Endometrium (tissue), 2 donors: ENCODE data around the gene LCP2.

Experiments
- FAIRE-seq: peaks from 2 replicates; lab custom pipeline; 2012; peaks lifted over from hg19 to GRCh38; lab: Jason Lieb, UNC
- donor health status: control.
- donor health status: control.

Gene LCP2

DNA sequence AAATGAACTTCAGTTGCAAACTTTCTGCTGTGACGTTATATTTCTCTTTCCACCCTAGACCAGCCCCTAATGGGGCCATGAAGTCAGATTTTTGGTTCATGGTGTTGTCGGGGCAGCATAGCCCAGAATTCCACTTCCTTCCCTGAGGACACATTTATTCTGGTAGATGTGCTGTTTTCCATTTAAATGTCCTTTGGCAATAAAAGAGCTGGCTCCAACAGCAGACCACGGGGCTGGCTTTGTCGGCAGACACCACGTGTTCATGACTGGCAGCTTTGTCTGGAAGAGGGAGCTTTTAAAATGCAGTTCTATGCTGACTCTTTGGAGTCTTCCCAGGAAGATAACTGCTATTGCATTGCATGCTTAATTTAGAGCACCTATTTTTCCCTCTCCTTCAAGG lies 17.6 kb upstream of the LCP2 start:
- FAIRE-seq = no peak

DNA sequence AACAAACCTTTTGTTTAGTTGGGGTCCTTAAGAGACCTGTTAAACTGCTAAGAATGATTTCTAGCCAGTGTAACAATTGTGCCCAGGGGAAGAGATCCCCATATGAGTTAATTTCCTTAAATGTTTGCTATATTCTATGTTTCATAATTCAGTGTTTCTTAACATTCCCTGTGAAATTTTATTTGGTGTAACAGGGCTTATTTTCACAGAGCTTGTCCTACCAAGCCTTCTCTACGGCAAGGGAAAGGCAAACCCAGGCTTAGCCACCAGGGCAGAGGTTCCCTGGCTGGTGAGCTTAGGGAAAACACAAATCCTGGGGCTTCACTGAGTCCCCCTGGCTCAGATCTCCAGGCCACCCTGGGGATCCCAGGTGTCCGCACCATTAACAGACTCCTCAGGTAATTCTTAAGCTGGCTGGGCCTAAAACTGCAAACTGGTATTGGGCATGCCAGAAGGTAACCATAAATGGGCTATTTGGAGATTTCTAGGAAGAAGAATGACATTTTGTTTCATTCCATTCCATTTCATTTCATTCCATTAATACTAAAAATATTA lies 17.0 kb upstream of the LCP2 start:
- no peak for FAIRE-seq

DNA sequence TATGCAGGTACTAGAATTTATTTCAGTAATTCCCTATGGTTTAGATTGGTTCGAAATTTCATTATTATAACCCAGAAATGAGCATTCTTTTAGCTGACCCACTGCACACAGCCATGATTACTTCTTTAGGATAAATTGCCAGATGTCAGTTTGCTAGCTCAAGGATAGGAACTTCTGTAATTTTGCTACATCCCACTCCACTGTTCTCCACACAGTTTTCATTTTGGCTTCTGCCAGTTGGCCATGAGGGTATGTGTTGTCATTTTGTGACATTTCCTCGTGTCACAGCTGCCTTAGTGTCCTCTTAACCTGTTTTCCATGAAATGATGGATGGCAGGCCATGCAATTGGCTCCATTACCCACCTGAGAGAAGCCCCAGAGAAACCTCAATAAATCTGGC lies 16.2 kb upstream of the LCP2 start:
- FAIRE-seq = no peak

DNA sequence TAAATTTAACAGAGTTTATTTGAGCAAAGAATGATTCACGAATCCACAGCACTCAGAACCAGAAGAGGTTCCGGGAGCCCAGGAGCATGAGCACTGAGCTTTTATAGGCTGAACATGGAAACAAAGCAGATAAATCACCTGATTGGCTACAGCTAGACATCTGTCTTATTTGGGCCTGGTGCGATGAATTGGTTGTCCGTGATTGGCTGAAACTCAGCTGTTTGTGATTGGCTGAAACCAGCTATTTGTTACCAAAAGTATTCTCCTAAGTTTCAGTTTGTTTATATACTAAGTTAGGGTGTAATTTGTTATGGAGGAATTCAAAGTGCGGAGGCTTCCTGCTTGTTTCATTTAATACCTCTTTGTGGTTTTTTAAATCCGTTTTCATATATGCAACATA lies 15.8 kb upstream of the LCP2 start:
- FAIRE-seq = no peak

DNA sequence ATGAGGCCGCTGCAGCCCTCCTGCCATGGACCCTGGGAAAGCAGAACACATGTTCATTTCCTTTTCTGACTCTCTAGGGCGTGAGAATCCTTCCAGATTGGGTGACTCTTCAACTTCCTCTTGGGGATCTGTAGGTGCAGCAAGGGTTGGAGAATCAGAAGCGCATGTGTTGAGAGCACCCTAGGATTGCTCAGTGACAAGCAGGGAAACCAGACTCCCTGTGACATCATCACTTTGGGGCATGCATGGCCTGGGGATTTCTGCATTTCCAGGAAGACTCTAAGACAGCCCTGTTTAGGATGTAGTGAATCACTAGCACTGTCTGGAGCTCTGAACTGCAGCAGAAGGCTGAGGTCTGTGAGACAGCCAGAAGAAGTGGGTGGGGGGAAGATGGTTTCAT lies 15.1 kb upstream of the LCP2 start:
- no peak for FAIRE-seq

DNA sequence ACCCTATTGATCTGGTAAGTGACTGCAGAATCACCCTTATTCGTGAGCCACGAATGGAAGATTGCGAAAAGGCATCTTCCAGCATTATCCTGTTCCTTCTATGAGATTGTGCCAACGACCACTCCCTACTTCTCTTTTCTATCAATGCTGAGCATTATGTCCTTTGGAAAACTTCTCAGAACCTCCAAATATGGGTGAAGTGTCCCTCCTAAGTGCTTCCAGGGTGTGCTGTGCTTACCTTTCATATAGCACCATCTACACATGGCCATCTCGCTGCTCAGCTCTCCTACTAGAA lies 14.7 kb upstream of the LCP2 start:
- FAIRE-seq = no peak

DNA sequence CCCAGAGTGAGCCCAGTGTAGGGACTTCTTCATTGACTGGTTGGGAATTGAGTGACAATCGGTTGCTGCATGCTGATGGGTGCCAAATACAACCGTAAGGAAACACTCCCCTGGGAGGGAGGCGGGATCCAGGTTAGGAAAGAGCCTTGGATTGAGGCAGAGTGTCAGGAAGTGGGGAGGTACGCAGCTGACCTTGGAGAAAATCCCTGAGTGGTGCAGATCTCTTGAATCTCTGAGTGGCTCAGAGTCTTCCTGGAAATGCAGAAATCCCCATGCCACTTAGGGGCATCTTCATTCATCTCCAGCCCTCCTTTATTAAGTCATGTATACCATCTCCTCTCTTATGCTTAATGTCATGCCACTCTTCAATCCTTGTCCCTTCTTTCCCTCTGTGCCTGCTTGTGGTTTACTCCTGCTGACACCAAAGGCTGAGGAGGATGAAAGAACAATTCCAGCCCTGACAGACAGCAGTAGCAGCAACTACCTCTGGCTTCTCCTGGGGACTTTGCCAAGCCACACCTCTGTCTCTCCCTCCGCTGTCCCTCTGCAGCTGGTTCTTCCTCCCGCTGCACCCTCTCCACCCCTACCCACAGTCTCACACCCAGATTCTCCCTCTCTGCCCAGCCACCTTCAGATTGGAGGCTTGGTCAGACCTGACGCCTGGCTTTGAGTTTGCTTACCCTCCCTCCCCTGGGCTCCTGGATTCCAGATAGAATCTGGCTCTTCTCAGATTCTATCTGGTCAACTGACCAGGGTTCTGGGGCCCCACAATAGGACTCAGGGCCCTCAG lies 14.1 kb upstream of the LCP2 start:
- no peak for FAIRE-seq

DNA sequence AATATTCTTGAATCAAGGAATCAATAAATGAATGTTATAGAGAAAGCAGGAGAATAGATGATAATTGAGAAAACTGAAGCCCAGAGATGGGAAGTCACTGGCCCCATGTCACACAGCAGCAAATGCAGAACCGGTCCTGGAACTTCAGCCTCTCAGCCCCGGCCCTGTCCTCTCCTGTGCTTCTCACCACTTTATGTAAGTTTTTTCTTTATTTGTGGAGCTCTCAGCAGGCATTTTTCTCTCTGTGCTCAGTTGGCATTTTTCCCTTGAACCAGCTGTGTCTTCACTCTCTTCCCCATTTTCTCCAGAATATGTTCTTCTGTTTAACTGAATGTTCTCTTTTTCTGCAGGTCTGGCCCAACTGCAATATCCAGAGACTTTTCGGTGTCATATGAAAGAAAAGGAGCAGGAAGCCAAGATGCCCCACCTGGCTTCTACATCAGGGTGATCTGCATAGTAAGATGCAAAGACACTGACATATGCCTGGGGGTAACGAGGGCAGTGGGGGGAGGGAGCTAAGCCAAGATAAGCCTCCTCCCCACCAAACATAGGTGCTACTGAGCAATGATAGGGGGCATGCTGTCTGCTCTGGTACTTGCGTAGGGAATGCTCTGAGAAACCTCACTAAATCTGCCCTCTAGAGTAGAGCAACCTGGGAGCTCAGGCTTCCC lies 12.8 kb upstream of the LCP2 start:
- no peak for FAIRE-seq

DNA sequence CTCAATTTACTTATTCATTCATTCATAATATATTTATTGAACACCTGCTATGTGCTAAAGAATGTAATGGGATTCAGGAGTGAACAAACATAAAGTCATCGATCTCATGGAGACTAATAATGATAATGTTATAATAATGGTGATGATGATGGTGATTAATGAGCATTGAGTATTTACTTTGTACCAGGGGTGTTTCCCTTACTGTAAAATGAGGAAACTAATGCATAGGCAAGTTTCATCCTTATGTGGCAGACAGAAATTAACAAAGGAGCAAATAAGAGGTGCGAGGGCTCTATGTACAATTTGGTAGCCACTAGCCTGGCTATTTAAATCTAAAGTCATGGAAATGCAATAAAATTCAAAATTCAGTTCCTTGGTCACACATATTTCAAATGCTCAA lies 11.1 kb upstream of the LCP2 start:
- no peak for FAIRE-seq

DNA sequence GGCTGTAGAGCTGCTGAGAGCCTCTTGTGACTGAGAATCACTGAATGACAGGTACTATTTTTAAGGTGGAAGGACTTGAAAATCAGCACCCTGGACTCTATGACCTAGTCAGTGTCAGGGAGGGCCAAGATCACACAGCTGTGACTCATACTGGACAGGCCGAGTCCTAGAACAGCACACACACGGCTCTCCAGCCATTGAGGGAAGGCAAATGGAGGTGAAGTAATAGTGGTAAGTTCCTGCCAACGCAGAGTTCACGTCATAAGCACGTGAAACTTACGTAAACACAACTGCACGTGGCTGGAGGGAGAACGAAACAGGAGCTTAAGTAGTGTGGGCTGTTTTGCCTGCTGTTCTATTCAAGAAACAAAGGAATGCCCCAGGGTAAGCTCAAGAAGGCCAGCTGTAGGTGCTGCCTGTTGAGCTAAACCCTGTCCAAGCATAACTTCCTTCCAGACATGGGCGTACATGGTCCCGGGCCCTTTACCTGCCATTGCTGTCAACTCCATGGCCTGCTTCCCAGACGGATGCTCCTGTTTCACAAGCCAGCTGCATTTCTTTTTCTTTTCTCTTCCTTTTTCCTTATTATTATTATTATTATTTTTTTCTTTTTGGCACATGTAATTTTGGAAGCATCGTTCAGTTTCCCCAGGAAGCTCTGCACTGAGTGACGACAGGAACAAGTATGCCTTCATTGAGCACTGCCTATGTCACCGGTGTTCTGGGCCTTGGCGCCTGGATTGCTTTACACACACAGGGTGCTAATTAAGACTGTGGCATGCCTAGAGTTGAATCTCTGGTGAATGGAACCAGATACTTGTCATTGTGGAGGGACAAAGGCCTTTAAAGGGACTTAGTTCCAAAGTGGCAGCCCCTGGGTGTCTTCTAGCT lies 10.2 kb upstream of the LCP2 start:
- FAIRE-seq = no peak

DNA sequence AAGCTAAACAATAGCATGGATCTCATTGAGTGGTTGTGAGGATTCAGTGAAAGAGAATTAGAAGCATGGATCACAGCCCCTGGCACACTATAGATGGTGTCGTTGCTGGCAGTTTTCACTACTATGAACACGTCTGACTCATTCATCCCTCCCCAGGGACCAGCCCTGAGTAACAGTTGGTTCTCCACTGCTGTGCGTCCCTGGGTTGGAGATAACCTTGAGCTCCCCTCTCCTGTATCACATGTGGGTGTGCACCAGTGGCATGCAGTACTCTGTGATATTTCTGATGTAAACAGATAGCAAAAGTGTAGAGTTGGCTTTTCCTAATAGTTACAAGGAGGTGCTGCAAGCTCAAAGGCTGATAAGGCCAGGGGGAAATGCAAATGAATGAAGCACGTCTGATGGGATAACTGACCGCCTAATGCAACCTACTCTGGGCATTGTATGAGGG lies 8.8 kb upstream of the LCP2 start:
- FAIRE-seq = no peak

DNA sequence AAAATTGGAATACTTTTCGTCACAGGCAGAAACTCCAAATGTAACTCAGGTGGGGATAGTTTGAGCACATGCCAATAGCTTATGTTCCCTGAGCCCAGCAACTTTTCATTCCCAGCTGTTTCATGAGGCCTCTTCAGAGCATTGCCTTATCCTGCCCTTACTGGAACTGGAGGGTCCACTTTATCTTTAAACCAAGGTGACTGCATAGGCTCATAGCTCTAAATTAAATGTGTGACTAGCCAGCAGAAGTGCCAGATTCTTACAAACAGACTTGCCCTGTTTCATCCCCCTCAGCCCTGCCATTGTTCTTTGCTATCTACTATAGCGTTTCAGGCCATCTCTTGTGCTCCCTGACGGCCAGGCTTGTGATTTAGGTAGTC lies 8.1 kb upstream of the LCP2 start:
- no peak for FAIRE-seq

DNA sequence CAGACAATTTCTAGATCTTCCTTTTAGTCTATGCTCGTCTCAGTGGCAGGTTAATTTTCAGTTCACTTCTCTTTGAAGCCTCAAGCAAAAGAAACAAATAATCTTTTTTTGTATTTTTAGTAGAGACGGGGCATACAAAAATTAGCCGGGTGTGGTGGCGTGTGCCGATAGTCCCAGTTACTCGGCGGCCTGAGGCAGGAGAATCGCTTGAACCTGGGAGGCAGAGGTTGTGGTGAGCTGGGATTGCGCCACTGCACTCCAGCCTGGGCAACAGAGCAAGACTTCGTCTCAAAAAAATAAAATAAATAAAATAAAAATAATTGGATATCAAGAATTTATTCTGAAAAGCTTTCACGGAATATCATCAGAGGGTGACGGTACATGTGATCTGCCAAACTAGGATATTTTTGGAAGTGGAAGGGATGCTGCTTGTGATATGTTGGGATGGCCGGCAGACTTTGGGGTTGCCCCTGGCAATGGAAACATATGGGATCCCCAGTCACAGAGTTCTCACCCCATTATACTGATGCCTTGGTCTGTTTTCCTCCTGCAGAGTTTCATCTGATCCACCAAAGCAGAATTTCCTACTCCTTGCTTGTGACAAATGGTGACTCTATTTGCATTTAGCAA lies 7.6 kb upstream of the LCP2 start:
- no peak for FAIRE-seq

DNA sequence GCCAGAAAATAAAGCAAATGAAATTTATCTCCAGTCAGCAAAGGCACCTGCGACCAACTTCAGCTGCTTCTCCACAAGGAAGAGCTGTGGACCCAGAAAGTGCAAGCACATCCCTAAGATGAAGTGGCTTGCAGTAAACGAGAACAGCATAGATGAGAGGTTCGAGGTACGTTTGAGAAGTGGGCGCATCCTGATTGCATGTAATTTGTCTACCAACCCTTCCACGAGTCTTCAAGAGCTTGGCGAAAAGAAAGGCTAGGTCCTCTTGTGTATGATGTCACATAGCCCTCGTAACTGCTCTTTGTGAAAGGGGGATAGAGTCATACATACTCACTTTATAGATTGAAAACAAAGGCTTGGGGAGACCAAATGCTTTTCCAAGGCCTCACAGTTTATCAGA lies 6.0 kb upstream of the LCP2 start:
- no peak for FAIRE-seq

DNA sequence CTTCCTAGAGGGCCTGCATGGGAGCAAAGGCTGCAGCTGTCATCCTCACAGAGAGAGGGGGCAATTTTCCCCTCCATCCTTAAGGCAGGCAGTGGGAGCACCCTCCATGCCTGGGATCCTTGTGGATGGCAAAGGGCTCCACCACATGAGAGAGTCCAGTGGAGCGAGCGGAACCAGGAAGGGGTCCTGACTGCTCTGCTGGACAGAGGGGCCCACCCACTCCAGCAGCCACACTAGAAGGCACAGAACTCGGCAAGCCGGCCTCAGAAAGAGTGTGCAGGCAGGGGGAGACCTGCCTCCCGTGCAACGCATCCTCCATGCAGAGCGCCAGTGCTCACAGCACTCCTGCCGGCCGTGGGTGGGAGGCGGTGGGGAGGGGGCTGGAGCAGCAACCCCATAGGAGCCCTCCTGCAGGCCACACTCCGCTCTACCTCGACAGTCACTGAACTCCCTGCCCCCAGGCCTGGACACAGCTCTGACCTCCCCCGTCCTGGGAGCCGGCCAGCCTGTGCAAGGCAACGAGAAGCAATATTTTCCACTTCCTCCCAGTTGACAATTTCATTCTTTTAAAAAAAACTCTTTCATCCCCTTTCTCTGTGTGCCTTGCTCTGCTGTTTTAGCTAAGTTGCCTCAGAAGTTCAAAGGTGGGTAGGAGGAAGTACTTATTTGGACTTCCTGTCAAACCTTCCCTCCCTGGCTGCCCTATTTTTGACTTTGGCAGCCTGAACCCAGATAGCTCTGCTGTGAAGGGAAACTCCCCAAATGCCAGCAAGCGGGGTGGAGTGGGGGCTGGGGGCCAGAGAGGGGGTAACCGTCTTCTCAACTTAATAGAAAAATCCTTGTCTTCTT lies 5.3 kb upstream of the LCP2 start:
- FAIRE-seq = peak; percentile 4

DNA sequence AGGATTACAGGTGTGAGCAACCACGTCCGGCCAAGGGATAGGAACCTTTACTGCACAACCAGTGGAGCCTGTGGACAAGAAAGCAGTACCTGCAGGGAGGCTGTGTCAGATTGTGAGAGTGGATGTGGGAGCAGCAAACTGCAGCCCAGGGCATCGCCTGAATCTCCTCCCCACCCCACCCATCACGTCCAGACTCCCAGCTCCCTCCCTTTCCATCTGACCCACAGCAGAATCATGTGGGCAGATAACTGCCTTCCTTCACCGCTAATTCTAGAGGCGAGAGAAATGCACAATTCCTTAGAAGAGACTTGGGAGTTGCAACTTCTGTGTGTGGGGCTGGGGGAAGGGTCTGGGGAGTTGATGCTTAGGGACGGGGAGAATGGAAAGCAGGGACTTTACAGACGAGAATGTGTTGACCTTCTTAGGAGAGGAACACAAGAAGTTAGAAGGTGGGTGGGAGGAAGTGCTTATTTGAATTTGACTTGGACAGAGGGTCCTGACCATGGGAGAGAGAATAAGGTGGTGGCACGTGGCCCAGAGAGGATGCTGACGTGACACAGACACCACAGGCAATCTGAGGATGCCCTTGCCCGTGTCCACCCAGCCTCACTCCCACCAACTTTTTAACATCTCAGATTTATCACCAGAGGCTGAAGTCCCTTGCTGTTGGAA lies 4.5 kb upstream of the LCP2 start:
- FAIRE-seq = no peak

DNA sequence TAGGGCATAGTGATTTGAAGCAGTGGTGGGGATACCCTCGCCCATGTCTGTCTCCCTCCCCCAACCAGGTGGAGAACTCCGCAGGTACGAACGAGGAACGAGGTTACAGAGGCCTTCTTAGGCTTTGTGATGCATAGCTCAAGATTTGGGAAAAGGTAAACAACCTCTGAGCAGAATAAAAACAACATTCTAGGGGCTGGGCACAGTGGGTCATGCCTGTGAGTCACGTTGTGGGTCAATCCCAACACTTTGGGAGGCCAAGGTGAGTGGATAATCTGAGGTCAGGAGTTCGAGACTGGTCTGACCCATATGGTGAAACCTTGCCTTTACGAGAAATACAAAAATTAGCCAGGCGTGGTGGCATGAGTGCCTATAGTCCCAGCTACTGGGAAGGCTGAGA lies 3.6 kb upstream of the LCP2 start:
- FAIRE-seq = no peak

DNA sequence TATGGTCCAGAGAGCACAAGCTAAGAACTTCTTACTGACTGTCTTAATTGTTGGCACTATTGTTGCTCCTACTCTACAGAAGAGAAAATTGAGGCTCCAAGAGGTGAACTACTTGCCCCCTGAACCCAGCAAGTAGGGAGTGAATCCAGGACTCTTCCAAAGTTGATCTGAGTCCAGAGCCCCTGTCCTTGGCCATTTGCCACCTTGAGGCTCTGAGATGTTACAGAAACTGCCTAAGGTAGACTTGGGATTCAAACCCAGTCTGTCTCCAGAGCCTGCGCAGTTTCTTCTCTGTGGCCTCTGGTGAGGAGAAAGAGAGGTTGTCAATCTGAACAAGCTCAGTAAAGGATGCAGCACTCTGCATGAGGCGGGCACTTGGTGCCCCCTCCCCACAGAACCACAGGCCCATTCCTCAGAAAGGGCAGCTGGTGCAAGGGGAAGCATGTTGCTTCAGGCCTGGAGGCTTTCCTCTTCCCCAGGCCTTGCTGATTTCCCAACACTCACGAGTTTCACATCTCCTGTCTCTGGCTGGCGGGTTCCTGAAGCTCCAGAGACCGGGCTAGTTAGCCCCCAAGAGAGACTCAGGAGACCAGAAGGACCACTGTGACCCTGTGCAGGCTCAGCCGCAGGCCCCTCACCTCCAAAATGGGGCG lies 2.9 kb upstream of the LCP2 start:
- FAIRE-seq = no peak

DNA sequence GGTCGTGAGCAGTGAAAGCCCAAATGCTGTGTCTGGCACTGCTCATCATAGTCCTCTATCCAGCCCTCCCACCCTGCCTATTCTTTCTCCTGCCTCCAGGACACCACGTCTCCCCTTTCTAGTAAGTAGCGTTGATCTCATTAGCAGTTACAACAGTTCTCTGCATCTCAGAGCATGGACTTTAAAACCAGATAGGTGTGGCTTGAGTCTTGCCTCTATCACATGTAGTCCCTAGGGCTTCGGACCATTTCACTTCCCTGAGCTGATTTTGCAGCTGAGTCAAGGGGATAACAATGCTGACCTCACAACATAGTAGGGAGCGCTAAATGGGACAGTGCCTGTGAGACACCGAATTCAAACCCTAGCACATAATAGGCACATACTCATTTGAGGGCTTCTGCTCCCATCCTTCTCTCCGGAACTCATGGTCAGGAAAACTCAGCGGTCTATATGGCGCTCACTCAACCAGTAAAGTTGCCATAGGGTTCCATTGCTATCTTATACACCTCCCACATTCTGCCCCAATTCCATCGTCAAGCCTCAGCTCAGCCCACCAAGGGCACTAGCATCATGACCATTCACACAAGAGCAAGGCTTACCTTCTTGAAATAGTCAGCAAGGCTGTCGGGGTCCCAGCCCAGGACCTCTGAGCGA lies 515 bp downstream of the LCP2 start:
- no peak for FAIRE-seq
